GM04504 (cell line): ENCODE measurements around the gene ZNF775.
A peak's percentile ranks its signal among the peaks of the same experiment; 100 is the strongest.

Source experiments
- DNase-seq: peaks from one replicate; pipeline ENCODE4 v3.0.0-alpha.2; 2012; ENCODE audit warnings: low read depth

ZNF775 gene

DNA sequence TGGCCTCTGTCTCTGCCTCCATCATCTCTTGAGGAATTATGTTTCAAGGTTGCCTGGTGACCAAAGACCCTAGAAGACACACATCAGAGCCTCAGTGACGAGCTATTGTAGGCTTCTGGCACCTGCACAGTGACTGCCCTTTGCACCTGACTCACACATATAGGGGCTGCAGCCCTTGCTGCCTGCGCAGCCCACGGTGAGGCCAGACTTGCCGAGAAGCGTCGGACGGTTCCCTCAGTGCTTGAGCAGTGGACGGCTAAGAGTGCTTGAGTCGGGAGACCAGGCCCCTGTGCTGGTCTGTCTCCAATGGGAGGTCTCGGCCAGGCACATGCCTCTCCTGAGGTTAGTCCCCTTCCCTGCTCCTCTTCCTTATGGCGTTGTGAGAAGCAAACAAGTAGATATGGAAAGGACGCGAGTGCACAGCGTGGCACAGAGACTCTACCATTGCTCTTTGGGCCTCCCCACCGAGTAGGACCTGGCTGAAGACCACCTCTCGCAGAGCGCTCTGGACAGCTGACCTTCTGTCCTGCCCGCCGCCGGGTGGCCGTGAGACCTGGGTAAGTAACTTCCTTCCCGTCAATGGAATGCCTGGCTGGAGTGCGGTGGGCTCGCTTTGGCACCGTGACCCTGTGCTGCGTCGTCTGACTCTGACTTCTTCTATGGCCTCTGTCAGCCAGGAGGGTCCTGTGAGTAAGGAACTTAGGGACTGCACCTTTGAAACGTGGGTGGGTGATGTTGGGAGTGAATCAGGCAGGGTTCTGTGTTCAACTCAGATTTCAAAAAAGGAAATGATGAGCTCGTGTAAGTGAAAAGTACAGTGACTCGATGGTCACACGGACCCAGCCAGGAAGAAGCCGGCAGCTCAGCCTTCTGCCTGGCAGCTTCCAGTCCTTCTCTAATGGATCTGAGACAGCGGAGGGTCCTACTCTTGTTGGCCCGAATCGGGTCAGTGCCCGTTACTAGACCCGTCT is 33.7 kb downstream of the ZNF775 start:
- DNase-seq: no peak

DNA sequence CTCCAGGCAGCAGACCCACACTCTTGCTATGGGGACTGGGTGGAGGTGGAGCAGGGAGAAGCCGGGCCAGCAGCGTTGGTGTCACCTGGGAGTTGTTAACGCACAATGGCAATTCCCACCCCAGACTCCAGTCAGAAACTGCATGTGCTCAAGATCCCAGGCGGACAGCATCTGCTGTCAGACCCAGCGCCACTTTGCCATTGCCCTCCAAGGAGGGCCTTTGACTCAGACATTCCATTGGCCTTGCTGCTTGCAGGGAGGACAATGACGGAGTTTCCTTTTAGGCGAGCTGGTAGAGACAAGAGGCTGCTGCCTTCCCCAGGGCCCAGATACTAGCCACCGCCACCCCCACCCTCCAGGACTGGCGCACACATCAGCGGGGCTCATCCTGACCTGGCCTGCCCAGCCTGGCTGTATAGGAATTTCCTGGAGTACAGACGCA is 34.5 kb downstream of the ZNF775 start:
- DNase-seq: no peak

DNA sequence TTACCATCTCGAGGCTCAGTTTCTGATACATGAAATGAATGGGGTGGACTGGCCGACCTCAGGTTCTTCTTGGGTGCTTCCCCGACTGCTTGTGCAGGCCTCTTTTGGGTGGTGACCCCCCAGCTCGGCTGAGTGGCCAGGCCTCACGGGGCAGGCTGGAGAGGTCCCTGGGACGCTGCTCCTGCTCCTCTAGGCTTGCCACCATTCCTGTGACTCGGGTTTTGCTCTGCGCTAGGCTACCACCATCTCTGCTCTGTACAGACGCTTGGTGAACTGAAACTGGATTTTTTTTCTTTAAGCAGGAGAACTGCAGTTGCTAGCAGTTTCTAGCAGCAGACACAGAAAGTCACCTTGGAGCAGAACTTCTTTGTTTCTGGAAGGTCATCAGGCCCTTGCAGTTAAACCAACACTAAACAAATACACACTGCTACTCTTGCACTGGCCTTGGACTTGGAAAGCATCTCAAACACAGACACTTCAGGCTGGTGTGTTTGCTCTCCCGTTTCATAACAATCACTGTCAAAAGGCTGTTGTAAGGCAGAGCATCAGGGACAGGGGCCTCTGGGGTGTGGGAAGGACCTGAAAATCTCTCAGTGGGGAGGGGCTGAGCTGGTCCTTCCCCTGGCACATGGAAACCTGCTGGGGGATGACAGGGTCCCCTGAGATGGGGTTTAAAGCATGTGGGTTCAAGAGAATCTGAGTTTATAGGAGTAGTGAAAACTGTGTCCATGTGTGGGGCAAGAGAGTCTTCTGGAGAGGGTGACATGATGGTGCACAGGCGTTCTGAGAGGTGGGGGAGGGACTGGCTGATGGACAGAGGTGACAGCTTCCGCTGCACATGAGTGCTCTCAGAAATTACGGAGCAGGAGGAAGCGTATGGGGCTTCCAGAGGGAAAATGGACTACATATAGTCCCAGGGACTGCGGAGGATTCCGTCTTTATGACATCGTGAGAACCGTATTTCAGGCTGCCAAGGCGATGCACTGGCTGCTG is 36.3 kb downstream of the ZNF775 start:
- no peak for DNase-seq

DNA sequence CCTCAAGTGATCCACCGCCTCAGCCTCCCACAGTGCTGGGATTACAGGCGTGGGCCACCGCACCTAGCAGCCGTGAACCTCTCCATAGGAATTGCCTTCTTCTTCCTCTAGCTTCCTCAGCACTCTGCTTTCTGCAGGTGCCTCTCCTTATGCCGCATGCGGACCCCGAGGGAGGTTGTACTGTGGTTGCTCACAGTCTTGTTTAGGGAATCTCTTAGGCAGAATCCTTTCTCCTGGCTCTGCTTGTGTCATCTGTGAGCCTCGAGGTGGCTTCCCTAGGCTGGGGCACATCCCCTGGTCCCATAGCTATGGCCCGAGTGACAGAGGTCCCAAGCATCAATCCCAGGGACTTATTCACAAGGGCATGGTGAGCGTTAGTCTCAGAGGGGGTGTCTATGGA is 38.1 kb downstream of the ZNF775 start:
- DNase-seq: no peak

DNA sequence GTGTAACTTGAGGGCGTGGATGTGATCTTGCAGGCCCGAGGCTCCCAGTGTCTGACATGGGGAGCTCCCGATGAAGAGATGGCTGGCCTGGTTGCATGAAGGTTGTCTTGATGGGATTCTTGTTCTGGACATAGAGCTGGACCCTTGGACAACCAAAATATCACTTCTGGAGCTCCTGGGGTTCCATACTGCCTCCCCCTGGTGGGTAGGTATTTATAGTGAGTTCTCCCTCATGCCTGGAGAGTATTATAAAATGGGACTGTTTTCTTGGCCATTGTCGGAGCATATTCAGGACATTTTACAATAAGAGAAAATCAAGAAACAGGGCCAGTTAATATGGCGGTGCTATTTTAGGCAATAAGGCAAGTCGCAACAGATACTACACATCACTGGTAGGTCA is 38.7 kb downstream of the ZNF775 start:
- DNase-seq: no peak

DNA sequence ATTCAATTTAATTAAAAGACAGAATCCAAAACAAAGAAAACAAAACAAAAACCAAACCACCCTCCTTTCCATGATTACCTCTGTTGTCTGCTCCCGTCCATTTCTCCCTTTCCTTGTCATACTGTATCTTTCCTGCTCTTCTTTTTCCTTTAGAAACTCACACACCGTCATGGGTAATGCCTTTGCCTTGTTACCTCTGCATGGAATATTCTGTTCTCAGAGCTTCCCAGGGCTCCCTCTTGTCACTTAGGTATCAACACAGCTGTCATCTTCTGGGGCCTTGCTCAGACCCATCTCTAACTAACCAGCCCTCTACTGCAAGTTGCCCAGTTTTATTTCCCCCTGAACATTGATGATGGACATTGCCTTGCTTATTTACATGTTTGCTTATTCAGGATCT is 41.1 kb downstream of the ZNF775 start:
- no peak for DNase-seq

DNA sequence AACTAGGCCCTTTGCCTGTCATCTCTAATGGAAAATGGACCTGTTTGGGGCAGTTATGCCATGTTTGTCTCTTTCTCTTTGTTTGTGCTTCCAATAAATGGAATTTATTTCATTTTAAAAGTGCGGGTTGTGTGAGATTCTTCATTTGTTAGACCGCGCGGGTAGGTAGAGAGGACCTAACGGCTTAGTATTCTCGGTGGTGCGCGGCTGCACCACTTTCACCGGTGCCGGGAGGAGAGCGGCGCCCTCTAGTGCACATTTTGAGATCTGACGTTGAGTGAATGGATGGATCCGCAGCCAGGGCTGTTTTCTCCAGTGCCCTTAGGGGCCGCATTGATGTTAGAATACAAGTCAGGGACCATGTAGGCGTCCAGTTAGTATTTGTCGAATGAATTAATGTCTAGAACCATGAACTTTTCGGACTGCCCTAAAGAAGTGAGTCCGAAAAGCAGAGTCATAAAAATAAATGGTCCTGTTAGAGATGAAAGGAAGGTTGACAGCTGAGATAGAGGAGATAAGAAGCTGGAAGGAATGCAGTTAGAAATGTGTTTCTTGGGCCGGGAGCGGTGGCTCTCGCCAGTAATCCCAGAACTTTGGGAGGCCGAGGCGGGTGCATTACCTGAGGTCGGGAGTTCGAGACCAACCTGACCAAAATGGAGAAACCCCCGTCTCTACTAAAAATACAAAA is 42.0 kb downstream of the ZNF775 start:
- DNase-seq: peak; percentile 49

DNA sequence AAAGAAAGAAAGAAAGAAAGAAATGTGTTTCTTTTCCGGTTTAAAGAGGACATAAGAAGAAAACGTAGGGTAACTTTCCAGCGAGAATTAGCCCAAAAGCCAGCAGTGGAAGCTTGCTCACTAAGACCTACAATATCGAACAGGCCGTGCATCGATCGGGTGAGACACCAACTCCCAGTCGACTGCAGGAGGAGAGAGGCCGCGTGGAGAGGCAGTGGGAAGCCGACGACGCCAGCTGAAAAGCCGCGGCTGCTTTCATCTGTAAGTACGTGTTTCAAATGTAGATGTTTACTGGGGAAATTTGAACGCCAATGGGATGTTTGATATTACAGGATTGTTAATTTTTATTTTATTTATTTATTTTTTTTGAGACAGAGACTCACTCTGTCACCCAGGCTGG is 42.7 kb downstream of the ZNF775 start:
- DNase-seq: no peak

DNA sequence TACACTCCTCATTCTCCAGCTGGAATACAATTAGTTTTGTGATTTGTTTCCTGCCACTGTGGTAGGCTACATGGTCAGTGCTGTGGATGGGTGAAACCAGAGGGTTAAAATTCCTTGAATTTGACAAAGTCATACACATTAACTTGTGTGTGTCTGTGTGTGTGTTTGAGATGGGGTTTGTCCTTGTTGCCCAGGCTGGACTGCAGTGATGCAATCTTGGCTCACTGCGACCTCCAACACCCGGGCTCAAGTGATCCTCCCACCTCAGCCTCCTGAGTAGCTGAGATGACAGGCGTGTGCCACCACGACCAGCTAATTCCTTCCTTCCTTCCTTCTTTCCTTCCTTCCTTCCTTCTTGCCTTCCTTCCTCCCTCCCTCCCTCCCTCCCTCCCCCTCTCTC is 46.5 kb downstream of the ZNF775 start:
- DNase-seq: no peak

DNA sequence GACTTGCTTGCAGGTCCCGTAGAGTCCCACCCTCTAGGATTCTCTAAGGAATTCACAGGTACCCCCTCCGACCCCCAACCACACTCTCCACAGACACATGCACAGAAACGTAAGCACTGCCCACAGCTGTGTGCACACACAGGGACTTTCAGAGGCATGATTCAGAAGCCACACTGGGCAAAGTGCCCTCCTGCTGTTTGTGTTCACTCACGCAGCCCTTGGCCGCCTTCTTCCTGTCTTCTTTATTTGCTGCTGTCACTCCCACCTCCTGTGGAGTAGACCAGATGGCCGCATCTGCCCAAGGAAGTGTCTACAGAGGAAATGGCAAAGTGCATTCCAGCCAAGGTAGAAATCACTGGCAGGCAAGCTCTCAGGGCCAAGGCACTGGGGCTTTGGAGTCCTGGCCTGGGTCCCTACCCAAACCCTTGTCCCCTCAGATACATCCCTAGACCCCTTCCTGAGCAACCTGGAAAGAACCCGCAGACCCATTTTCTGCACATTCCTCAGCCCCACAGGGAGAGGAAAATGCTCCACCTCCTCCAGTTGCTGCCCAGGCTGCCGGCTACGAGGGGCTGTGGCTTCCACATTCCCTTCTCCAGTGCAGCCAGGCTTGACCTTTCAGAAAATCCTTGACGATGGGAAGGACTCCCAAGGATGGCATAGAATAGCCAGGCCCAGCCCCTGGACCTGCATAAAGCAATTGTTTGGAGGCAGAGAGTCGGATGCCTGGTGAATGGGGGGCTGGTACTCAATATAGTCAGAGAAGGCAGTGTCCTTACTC is 49.7 kb downstream of the ZNF775 start:
- DNase-seq: peak; percentile 88

DNA sequence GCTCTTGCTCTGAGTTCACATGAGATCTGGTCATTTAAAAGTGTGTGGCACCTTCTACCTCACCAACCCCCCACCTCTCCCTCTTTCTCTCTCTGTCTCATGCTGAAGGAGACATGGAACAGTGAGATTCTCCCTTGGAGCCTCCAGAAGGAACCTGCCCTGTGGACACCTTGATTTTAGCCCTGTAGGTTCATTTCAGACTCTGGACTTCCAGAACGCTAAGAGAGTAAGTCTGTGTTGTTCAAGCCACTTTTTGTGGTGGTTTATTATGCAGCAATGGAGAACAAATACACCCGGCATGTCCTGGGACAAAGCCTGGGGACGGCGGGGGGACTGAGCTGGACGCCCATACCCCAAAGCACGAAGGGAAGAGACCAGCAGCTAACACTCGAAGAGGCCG is 50.6 kb downstream of the ZNF775 start:
- DNase-seq: no peak

DNA sequence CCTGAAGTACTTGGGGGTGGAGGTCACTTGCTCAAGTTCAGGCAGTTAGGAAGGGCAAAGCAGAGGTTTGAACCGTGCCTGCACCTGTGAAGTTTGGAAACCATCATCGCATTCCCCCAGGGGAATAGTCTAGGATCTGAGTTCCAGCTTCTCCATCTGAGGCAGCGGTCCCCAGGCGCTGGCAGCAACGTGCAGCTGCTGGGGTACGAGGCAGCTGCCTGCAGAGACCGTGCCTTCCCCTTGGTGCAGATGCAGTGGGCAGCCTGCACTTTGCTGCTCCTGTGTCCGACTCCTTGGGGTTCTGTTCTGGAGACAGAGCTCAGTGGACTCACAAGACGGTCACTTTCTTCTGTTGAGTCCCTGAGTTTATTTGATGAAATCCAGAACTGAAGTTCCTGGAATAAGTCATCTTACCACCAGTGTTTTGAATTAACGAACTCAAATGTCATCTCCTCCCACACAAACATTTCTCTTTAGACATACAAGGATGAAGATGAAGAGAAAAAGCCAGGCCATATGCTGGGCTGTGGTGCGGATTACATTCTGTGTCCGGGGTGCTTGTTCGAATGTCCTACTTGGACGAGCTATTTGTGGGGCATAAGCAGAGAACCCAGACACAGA is 51.4 kb downstream of the ZNF775 start:
- no peak for DNase-seq

DNA sequence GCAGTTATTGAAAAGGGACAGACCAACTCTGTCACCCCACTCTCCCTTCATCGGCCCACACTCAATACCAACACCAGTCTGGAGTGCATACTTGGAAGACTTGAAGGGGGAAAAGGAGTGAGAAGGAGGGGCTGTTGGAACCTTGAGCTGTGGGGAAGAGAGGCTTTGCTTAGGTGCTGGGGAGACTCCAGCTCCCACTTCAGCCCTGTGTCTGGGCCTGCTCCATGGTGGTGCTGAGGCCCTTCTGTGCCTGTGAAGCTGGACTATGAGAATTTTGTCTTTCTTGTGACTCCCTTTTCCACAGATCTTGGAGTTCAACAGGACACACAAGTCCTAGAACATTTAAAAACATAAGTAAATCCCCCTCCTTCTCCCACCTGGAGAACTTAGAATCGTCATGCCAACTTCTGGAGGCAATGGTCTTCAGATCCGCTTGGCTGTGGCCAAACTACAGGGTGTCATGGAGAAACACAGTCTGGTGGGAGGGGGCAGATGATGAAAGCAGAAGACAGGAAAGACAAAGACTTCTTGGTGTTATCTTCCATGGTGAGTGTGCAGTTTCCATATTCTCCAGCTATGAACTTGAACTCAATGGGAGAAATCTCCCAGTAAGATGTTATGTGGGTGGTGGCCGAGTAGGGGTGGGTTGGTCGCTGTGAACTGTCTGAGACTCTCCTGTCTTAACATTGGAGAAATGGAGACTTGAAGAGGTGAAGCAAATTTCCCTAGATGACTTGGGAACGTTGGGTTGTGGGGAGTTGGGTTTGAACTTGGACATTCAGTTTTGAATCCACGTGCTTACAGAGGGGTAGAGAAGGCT is 52.9 kb downstream of the ZNF775 start:
- no peak for DNase-seq

DNA sequence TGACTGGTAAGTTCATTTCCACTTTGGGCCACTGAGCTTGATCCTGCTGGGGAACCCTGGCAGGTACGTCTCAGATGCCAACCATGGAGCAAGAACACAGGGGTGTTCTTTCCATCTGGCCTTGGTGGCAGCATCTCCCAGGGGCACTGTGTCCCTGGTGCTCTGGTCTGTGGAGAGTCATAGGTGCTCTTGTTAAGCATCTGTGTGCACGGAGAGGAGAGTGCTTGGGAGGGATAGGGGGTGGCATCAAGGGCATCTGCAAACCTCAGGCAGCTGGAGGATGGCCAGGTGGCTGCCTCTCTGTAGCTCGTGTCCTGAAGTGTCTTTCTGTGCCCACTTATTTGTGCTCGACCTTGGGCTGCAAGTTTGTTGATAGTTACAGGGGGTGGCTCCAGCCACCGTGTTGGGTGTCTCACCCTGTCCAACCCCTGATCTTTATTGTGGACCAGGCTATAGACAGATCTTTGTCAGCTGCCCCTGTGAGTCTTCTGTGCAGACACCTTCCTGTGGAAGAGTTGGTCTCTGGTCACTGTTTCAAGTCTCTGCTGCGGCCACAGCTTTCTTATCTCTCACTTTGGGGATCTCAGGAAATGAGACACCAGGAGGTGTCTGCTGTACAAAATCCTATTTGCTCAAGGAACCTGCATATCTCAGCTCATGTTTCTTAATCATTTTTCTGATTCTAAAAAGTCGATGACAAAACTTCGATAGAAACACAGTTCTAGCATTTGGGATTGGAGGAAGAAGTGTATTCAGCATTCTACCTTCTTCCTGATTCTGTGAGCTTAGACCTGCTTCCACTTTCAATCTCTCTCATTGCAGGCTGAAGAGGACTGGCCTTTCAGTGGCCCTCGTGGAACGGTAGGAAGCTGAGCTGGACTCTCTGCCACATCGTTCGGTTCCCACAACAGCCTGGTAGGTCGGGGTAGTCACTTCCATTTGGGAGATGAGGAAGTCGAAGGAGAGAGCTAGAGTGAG is 54.1 kb downstream of the ZNF775 start:
- DNase-seq: no peak

DNA sequence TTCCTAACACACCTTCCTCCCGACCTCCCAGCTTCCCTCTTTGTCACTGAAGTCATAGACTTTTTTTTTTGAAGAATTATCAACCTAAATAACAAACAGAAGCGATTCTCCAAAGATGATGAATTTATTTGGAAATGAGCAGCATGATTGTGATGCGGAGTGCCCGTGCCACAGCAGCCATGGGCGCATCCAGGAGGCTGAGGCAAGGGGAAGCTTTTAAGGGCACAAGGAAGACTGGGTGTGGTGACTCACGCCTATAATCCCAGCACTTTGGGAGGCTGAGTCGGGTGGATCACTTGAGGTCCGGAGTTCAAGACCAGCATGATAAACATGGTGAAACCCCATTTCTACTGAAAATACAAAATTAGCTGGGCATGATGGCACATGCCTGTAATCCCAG is 55.1 kb downstream of the ZNF775 start:
- no peak for DNase-seq

DNA sequence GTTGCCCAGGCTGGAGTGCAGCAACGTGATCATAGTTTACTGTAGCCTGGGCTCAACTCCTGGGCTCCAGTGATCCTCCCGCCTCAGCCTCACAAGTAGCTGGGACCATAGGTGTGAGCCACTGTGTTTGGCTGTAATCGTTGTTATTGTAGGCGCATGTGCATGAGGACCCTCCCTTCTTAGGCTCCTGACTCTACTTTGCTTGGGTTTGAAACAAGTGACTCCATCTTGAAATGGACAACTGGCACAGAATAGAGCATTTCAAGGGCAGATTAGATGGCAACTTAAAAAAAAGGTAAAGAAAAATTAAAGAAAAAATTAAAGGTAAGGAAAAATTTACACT is 55.9 kb downstream of the ZNF775 start:
- no peak for DNase-seq

DNA sequence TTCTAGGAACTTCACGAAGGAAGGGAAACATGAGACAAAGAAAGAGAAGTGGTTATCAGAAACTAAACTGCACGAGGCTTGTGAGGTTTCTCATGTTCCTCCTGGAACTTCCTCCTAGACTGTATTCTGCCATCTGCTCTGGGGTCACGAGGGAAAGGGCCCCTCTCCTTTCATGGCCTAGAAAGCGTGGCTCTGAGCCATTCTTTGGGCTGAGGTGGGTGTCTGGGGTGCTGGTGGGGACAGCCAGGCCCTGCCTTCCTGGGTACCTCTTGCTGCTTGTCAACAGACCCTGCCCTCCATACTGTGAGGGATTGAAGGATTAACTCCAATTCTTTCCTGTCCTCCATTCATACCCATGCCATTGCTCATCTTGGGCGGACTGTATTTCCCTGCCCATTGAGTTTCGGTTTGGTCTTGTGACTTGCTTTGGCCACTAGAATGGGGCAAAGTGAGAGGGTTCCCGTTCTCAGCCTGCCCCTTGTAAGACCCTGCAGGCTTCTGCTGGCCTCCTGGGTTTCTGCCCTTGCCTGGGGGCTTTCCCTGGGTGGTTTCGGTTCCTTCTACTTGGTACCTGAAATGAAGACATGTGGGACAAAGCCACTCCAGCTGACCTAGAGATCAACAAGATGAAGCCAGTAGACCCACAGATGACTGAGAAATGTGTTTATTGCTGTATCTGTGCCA is 56.4 kb downstream of the ZNF775 start:
- no peak for DNase-seq

DNA sequence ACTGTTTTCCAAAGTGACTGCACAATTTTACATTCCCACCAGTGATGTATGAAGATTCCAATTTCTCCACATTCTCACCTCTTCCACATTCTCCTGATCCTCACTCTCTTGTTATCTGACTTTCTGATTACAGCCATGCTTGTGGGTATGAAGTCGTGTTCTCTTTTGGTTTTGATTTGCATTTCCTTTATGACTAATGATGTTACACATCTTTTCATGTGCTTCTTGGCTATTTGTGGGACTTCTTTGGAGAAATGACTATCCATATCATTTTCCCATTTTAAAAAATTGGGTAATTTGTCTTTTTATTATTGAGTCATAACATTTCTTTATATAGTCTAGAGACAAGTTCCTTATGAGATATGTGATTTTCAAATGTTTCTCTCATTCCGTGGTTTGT is 60.8 kb downstream of the ZNF775 start:
- no peak for DNase-seq
